ENCODE data around the gene LRP1. TPM values are rescaled to one million over a fixed set of nuclear protein-coding genes. Genes with fewer than 3 reads are reported as not detected.

Gene LRP1
- total and polyA plus RNA-seq, 2 of the 13 experiments (the other 11 are each of a cell fraction or from before 2014, with no cell fraction given), result 14.7 to 30.8 TPM

- TF ChIP-seq TEF (CRISPR knock-in tag; IDR thresholded peaks at IDR 0.05), result no peak
- TF ChIP-seq ZNF773 (CRISPR knock-in tag; IDR thresholded peaks at IDR 0.05; ENCODE audit: borderline replicate concordance), result no peak
- TF ChIP-seq NFE2L2 (IDR thresholded peaks at IDR 0.05; ENCODE audit: low read length), result no peak
- 0 out of 2 replicates have a peak, but pooled peaks have one; percentile 39 for TF ChIP-seq PAX8 (CRISPR knock-in tag; IDR thresholded peaks at IDR 0.05; ENCODE audit: borderline replicate concordance)
- TF ChIP-seq DZIP1 (CRISPR knock-in tag; IDR thresholded peaks at IDR 0.05), result no peak
- TF ChIP-seq PRPF4 (IDR thresholded peaks at IDR 0.05; ENCODE audit: low read depth, low read length, poor library complexity, severe bottlenecking), result no peak
- TF ChIP-seq ZNF766 (CRISPR knock-in tag; IDR thresholded peaks at IDR 0.05; ENCODE audit: borderline replicate concordance), result no peak
- peak; percentile 53 to 71; a peak in 3 of 4 replicates for TF ChIP-seq POLR2A (IDR thresholded peaks at IDR 0.05; ENCODE audit: insufficient read depth in 1 of 2, low read depth in 2 of 2, low read length in 2 of 2)
- TF ChIP-seq ZNF724P (CRISPR knock-in tag; IDR thresholded peaks at IDR 0.05; ENCODE audit: borderline replicate concordance), result peak; percentile 57; the same call in 1 of the 2 replicates
- no peak; the same call in 1 of the 2 replicates for TF ChIP-seq SIX4 (CRISPR knock-in tag; IDR thresholded peaks at IDR 0.05)
- TF ChIP-seq TMF1 (CRISPR knock-in tag; IDR thresholded peaks at IDR 0.05; ENCODE audit: low read depth), result no peak
- peak; percentile 97 for TF ChIP-seq JUND (CRISPR knock-in tag; IDR thresholded peaks at IDR 0.05)
- no peak for TF ChIP-seq STAT6 (CRISPR knock-in tag; IDR thresholded peaks at IDR 0.05; ENCODE audit: borderline replicate concordance)
- no peak for TF ChIP-seq ZC3H4 (CRISPR knock-in tag; IDR thresholded peaks at IDR 0.05; ENCODE audit: borderline replicate concordance)
- TF ChIP-seq ERF (CRISPR knock-in tag; IDR thresholded peaks at IDR 0.05), result peak; percentile 68; the same call in 1 of the 2 replicates
- peak; percentile 90 for TF ChIP-seq RCOR2 (CRISPR knock-in tag; IDR thresholded peaks at IDR 0.05)
- TF ChIP-seq ZBTB34 (CRISPR knock-in tag; IDR thresholded peaks at IDR 0.05), result peak; percentile 66; the same call in 1 of the 2 replicates
- TF ChIP-seq GTF3A (CRISPR knock-in tag; conservative IDR thresholded peaks at IDR 0.05), result no peak; the same call in 1 of the 2 replicates
- TF ChIP-seq ZNF598 (CRISPR knock-in tag; IDR thresholded peaks at IDR 0.05; ENCODE audit: borderline replicate concordance), result no peak; the same call in 1 of the 2 replicates
- no peak for TF ChIP-seq XBP1 (CRISPR knock-in tag; IDR thresholded peaks at IDR 0.05)
- no peak for TF ChIP-seq THYN1 (CRISPR knock-in tag; IDR thresholded peaks at IDR 0.05; ENCODE audit: borderline replicate concordance, low read depth)
Measured at GRCh38 chr12:57101892-57102695, 26.2 kb upstream of the LRP1 start (continued).

Measured in HepG2 (cell line).